ENCODE results near the gene ACVR1C.

GRCh38 chr2:157509744-157510143 lies 118.9 kb downstream of the ACVR1C start:
- TF ChIP-seq, protein P1, sequence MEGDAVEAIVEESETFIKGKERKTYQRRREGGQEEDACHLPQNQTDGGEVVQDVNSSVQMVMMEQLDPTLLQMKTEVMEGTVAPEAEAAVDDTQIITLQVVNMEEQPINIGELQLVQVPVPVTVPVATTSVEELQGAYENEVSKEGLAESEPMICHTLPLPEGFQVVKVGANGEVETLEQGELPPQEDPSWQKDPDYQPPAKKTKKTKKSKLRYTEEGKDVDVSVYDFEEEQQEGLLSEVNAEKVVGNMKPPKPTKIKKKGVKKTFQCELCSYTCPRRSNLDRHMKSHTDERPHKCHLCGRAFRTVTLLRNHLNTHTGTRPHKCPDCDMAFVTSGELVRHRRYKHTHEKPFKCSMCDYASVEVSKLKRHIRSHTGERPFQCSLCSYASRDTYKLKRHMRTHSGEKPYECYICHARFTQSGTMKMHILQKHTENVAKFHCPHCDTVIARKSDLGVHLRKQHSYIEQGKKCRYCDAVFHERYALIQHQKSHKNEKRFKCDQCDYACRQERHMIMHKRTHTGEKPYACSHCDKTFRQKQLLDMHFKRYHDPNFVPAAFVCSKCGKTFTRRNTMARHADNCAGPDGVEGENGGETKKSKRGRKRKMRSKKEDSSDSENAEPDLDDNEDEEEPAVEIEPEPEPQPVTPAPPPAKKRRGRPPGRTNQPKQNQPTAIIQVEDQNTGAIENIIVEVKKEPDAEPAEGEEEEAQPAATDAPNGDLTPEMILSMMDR (IDR thresholded peaks at IDR 0.05) = peak; percentile 22; the same call in 1 of the 2 replicates
- TF ChIP-seq POLR2AphosphoS5 (IDR thresholded peaks at IDR 0.05; ENCODE audit: low read depth, low read length) = no peak
- TF ChIP-seq REST (IDR thresholded peaks at IDR 0.05; ENCODE audit: insufficient read depth in 1 of 2, low read depth in 2 of 2, low read length in 1 of 2) = no peak
- TF ChIP-seq SIN3A (IDR thresholded peaks at IDR 0.05; ENCODE audit: borderline replicate concordance, insufficient read depth, low read depth, low read length) = no peak
